GM18498 (cell line): ENCODE results near the gene SCTR.

Source experiments
- ATAC-seq: cut with Tn5 transposase; IDR thresholded peaks from one replicate; pipeline ENCODE4 v1.9.1; 2021; ENCODE audit warnings: mild to moderate bottlenecking, moderate library complexity; ENCODE audit not compliant: unreplicated experiment

SCTR gene

DNA sequence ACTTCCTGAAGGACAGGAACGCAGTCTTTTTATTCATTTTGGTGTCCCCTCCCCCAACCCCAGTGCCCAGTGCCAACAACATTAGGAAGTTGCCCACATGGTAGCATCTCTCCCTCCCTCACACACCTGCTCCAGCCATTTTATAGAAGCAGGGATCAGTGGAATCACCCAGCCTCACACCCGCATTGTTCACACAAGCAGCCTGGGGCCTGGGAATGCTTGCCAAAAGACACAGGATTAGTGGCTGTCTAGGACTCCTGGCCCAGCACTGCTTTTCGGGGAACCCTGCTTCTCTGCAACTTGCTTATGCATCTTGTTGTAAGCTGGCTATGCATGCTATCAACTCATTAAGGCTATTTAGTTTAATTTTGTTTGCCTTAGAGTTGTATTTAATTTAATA is 74.8 kb downstream of the SCTR start:
- ATAC-seq: no peak

- no peak for ATAC-seq
These were observed 75.7 kb downstream of the SCTR start for GRCh38 chr2:119448427-119449141.

- ATAC-seq: no peak
These were observed 78.2 kb downstream of the SCTR start for GRCh38 chr2:119446037-119446436.

DNA sequence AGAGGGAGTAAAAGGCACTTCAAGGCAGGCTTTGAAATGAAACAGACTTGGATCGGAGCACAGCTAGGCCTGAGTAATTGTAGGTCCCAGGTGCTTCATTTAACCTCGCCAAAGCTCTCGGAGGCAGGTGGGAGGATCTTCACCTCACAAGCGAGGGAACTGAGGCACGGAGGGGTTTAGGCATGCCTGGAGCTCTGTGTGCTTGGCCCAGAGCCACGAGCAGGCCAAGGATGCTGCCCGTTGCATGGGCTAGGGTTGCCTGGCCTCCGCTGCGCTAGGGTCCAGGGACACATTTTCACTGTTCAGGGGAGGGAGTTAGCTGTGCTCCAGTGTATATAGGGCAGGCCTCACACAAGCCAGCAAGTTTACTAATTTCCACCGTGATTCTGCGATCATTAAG is 81.4 kb downstream of the SCTR start:
- no peak for ATAC-seq

DNA sequence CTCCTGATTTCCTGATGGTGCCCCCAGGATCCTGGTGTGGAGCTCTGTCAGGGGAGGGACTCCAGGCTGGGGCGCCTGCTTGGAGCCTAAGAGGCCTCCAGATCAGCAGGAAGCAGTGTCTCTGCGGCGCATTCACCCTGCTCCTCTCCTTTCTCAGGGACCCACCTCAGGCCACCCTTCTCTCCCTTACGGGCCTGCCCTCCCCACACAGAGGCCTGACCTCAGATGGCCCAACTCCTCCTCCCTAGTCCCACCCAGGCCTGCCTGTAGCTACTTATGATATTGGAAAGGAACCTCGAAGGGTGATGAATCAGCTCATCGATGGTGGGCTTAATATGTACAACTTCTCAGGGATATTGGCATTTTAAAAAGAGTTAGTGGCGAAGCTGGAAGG is 82.1 kb downstream of the SCTR start:
- no peak for ATAC-seq

DNA sequence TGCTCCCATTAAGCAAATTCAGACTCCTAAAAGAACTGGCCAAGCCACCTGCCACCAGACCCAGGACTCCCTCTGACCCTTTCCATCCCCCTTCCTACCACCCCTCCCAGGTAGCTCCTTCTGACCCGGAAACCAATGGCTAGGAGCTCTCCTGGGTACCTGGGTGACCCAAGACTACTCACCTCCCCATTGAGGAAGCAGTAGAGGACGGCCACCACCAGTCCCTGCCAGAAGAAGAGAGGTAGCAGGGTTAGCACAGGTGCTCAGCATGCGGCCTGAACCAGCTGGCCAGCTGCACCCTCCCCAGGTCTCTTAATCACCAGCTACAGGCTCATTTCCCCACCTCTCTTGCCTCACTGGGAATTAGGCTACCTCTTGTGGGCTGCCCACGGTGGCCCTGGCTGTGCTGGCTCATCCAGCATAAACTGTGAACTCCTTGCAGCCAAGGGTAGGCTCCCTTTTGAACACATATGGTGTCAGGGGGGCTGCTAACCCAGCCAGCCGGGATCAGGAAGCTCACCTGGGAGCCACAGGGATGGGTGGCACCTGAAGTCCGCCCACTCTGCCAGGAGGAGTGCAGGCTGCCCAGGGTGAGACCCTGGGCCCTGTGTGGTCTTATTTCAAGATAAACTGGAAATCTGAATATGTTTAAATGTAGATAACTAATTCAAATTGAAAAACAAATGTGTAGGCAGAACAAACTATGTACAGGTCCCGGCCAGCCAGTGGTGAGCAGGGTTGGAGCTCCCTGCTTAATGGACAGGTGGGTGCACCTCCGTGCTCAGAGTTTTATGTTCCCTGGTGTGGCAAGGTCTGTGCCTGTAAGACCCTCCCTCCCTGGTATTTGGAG is 82.7 kb downstream of the SCTR start:
- no peak for ATAC-seq

DNA sequence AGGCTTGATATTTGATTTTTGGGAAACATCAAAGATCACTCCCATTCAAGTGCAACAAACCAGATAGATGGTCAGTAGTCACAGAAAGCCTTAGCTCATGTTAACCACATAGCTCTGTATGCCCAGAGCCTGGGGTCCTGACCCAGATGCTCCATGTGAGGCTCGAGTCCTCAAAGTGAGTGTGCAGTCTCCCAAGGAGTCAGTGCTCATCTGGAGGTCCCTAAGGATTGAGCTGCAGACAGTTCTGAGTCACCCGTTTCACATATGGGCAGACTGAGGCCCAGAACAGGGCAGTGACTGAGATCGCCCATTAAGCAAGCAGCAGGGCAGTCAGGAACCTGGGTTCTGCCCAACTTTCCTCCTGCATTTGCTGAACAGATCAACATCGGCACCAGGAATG is 83.4 kb downstream of the SCTR start:
- no peak for ATAC-seq

DNA sequence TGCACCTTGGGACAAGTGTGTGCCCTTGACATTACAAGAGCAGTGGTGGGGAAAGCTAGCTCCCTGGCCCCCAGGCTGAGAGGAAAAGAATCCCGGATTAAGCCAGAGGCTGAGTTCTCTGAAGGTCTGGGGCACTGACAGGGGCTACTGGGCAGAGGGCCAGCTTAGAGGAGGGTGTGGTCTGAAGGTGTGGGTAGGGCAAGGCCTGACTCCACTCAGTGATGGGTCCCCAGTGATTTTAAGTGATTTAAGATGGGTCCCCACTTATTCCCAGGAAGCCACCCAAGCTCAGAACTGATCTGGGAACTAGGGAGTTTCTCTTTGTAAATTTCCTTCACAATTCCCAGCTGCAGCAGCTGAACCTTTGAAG is 83.8 kb downstream of the SCTR start:
- no peak for ATAC-seq

DNA sequence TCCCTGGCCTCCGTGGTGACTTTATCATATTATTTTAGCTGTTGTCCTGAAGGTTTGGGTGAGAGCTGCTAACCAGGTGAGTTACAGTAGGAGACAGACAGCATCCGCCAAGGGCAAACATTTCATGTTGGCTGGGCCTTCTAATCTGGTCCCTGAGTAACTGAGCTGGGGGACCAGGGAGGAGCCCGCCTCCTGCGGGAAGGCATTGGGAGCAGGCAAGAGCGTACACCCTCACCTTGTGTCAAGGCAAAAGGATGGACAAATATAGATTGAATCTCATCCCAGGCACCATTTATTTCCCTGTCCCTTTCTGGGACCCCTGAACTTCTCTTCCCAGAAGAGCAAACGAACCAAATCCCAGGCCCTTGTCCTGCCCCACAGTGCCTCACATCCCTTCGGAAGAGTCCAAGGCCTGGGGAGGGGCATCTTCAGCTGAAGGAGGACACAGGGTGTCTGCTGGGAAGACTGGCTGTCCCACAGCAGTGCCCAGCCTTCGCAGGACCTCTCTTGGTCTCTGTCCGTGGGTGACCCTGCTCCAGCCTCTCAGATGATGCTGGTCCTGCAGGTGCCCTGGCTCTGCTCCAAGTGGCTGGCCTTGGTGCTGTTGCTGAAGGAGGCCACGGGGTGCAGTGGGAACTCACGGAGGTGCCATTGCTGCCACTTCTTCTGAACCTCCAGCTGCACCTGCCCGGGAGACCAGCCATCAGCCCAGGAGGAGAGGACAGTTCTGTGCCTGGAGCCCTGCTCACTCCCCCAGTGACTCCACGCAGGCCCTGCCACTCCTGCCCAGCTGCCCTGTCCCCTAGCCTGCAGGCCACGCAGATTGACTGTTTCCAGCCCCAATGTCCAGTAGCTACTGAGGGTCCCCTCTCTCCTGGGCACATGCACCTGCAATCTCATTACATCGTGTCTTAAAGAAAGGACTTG is 84.4 kb downstream of the SCTR start:
- no peak for ATAC-seq

DNA sequence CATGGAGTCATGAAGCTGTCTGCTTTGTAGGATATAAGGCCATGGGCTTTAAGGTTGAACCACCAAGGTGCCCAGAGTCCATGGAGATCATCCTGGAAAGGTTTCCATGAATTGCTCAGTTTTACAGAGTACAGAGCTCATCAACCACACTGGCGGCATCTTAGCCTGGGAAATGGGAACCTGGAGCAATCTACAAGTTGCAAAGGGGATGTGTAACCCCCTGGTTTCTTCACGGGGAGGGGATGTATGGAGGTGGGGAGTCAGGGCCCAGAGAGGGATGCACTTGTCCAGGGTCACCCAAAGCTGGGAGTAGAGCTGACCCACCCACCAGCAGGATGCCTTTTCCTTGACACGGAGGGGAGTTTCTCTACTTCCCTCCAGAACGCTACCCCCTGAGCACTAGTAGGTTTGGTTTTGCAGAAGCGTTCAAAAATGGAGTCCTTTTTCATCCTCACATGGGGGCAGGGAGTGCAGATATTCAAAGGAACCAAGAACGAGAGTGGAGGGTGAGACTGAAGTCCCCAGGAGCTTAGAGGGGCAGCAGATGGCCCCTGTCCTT is 85.5 kb downstream of the SCTR start:
- ATAC-seq: no peak

- ATAC-seq: no peak
These were observed 86.1 kb downstream of the SCTR start for GRCh38 chr2:119438128-119438656.

- no peak for ATAC-seq
These were observed 87.1 kb downstream of the SCTR start for GRCh38 chr2:119436993-119437772.

DNA sequence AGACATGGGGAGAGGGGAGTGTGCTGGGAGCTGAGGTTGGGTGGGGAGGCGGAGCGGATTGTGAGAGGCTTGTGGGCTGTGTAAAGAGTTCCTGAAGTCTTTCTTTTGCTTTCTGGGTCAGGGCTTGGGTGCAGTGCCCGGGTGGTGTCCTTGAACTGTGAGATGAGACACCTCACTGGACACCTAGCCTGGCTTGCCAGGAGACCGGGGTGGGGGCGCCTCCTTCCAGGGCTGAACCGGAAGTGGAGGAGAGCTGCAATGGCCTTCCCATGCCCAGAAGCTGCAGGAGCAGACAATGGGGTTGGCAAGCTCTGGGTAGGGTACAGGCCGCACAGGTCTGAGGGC is 88.4 kb downstream of the SCTR start:
- ATAC-seq: no peak

- no peak for ATAC-seq
These were observed 89.0 kb downstream of the SCTR start for GRCh38 chr2:119435081-119435952.

- no peak for ATAC-seq
These were observed 89.6 kb downstream of the SCTR start for GRCh38 chr2:119434664-119435063.

- ATAC-seq: no peak
These were observed 90.5 kb downstream of the SCTR start for GRCh38 chr2:119433636-119434327.

DNA sequence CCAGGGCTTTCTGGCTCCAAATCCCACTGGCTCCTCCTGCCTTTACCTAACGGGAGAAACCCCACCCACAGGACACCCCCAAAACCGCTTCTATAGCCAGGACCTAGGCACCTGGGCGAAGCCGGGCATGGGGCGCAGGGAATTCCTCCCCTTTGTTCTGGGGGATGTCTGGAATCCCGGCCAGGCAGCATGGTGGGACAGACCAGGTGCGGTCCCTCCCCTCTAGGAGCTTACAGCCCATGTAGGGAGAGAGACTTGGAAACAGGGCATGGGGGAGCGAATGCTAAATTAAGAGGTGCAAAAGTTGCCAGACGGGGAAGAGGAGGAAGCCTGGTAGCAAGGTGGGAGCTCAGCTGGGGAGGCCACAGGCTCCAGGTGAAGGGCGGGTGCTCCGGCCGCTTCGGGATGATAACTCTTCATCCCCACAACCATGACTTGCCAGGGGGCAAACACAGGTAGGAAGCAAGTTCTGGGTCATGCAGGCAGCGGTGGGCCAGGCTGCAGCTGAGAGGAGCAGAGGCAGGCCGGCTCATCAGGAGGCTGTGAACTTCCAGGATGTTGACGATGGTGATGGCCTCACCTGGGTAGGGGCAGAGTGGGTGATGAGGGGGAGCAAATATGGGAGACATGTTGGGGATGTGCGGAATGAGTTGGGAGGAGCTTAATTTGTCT is 91.3 kb downstream of the SCTR start:
- ATAC-seq: no peak
